ENCODE measurements around the gene SLC38A10. TPM values are rescaled to one million over a fixed set of nuclear protein-coding genes. Genes with fewer than 3 reads are reported as not detected.

The SLC38A10 gene
- total RNA-seq, 1 experiment from 2014 or later, result 109 TPM

GRCh38 chr17:81228834-81229665, 66.1 kb downstream of the SLC38A10 start:
- TF ChIP-seq ZBTB33 (IDR thresholded peaks at IDR 0.05; ENCODE audit: extremely low read depth, insufficient replicate concordance, low read length), result no peak
- TF ChIP-seq YY1 (IDR thresholded peaks at IDR 0.05; ENCODE audit: extremely low read depth, insufficient replicate concordance, low read depth, low read length), result no peak
- no peak for TF ChIP-seq SRF (IDR thresholded peaks at IDR 0.05; ENCODE audit: low read depth)
- TF ChIP-seq CEBPB (IDR thresholded peaks at IDR 0.05; ENCODE audit: low read depth), result no peak
- no peak for TF ChIP-seq POLR2A (IDR thresholded peaks at IDR 0.05; ENCODE audit: borderline replicate concordance, extremely low read depth, insufficient read depth, insufficient read length)
- no peak for TF ChIP-seq FOSL1 (IDR thresholded peaks at IDR 0.05; ENCODE audit: low read depth)
- TF ChIP-seq ATF3 (IDR thresholded peaks at IDR 0.05), result no peak
- TF ChIP-seq ZNF274 (IDR thresholded peaks at IDR 0.05; ENCODE audit: low read depth, low read length), result no peak
- no peak for TF ChIP-seq POLR2AphosphoS5 (IDR thresholded peaks at IDR 0.05; ENCODE audit: low read depth, low read length)
- TF ChIP-seq EZH2 (IDR thresholded peaks at IDR 0.05), result no peak
- no peak for TF ChIP-seq CBX3 (IDR thresholded peaks at IDR 0.05; ENCODE audit: low read depth)
- TF ChIP-seq CTCF (IDR thresholded peaks at IDR 0.05 in 2 of 3, conservative IDR thresholded peaks at IDR 0.05 in 1 of 3; ENCODE audit: borderline replicate concordance in 1 of 3, insufficient read depth in 1 of 3, low read depth in 2 of 3, low read length in 2 of 3), result no peak
- TF ChIP-seq EZH2phosphoT487 (IDR thresholded peaks at IDR 0.05; ENCODE audit: borderline replicate concordance), result no peak
- Histone ChIP-seq H2AFZ (ENCODE audit: low read depth, low read length, poor library complexity, severe bottlenecking) (no peak overlapping the region), H3K9ac (ENCODE audit: low read length) (no peak overlapping the region), H3K36me3 (ENCODE audit: control insufficient read depth in 1 of 2, insufficient read depth in 2 of 2, low read length in 2 of 2) (peaks cover 5 to 7% of the 10 kb centered on the region in 2 experiments; a peak in 1 of 4 replicates), H3K27ac (ENCODE audit: low read depth, low read length) (no peak overlapping the region), H3K79me2 (ENCODE audit: insufficient read depth, low read length) (no peaks in the 10 kb centered on the region), H3K4me2 (ENCODE audit: low read length) (no peak overlapping the region), H3K4me1 (ENCODE audit: control insufficient read depth in 1 of 2, insufficient read depth in 2 of 2, low read length in 2 of 2) (no peaks in the 10 kb centered on the region), H4K20me1 (ENCODE audit: insufficient read depth) (no peaks in the 10 kb centered on the region), H3K4me3 (replicated peaks in 1 of 2; ENCODE audit: low read depth in 1 of 2, low read length in 2 of 2) (no peak overlapping the region), H3K9me3 (ENCODE audit: control insufficient read depth in 1 of 2, insufficient read depth in 1 of 2, low read depth in 1 of 2, low read length in 2 of 2) (0 out of 4 replicates have a peak, but pooled peaks cover 0 to 4% of the 10 kb centered on the region in 2 experiments), H3K9me2 (ENCODE audit: insufficient read depth) (no peaks in the 10 kb centered on the region), H3K27me3 (ENCODE audit: insufficient read depth, low read length) (no peaks in the 10 kb centered on the region)
- CTCF ChIA-PET, result no interaction called here
- DNase-seq (ENCODE audit: low read depth, low spot score), result no peak
- ATAC-seq, result no peak
- BruUV-seq (replicated peaks), result no TSS peak
- POLR2A ChIA-PET, result no interaction called here
- RAD21 ChIA-PET (ENCODE audit: low non-redundant PET in 1 of 2, low total read pairs in 2 of 2, uncharacterized antibody in 2 of 2, unreplicated experiment in 2 of 2), result interaction anchor here in 1 of 2 experiments (0.7 kb wide), 1 partner anchor 247 kb away, joined by 3 read pairs; no protein-coding TSS in a partner anchor
- intact Hi-C loops (cut with micrococcal nuclease), result loop anchor here (10.0 kb wide), 1 partner anchor 244 kb away; no protein-coding TSS in a partner anchor
